ENCODE data around the gene IRF5. TPM values are rescaled to one million over a fixed set of nuclear protein-coding genes. Genes with fewer than 3 reads are reported as not detected.

The IRF5 gene
- total RNA-seq, 1 experiment from 2014 or later, result 0.74 TPM

DNA sequence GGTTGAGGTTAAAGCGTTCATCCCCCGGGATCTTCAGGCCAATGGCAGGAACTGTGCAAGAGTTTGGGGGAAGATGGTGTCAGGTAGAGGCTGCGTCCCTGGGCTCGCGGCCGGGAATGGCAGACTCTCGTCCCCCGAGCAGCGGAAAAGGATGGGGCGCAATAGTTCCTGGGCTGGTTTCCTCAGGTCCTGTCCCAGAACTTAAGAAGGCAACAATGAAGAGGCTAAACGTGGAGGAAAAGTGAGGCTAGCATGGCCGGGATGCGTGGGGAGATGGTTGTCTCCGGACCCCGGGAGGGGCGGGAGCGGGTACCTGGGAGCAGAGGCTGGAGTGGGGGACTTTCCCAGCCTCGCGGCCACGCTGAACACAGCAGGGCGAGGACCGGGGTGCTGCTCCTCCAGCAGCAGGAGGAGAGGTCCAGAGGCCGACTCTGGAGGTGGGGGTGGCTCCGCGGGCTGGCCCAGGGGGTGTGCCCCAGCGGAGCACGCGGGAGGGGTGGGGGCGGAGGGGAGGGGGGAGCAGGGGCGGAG is 882 bp downstream of the IRF5 start:
- H3K9me3 Mint-ChIP-seq, result 0 out of 5 replicates have a peak, but pooled peaks cover 0 to 2% of the 10 kb centered on the region in 2 experiments
- Histone ChIP-seq H2BK12ac (ENCODE audit: insufficient read length, low read depth, low read length) (no peak overlapping the region), H3K79me1 (ENCODE audit: insufficient read depth, low read depth, low read length, poor library complexity, severe bottlenecking) (no peaks in the 10 kb centered on the region), H3K27ac (ENCODE audit: insufficient read length, low read depth, low read length) (no peak overlapping the region), H3K18ac (ENCODE audit: insufficient read length, low read depth, low read length) (no peak overlapping the region), H3K9me3 (ENCODE audit: control insufficient read depth, low read depth, low read length) (no peaks in the 10 kb centered on the region), H2BK15ac (ENCODE audit: low read depth, low read length) (no peak overlapping the region), H3K4ac (ENCODE audit: low read depth, low read length) (no peak overlapping the region), H2BK5ac (ENCODE audit: insufficient read length, low read length) (no peak overlapping the region), H2BK20ac (ENCODE audit: low read depth, low read length, poor library complexity, severe bottlenecking) (no peak overlapping the region), H4K8ac (replicated peaks; ENCODE audit: insufficient read length, low read depth, low read length) (no peak overlapping the region), H4K5ac (ENCODE audit: insufficient read length, low read depth, low read length) (no peak overlapping the region), H3K4me1 (ENCODE audit: insufficient read depth, low read length) (no peaks in the 10 kb centered on the region), H3K56ac (ENCODE audit: insufficient read length, low read depth, low read length) (no peak overlapping the region), H3K23me2 (ENCODE audit: insufficient read length, low read depth, low read length, poor library complexity, severe bottlenecking) (peaks cover 5% of the 10 kb centered on the region), H3T11ph (ENCODE audit: low read length) (no peak overlapping the region), H4K91ac (ENCODE audit: insufficient read length, low read depth, low read length) (no peak overlapping the region), H2AK5ac (ENCODE audit: insufficient read length, low read length) (no peak overlapping the region), H4K20me1 (ENCODE audit: control insufficient read depth, insufficient read depth, insufficient read length) (no peaks in the 10 kb centered on the region), H3K9ac (ENCODE audit: extremely low read depth, insufficient read length, low read length) (no peak overlapping the region), H3K23ac (ENCODE audit: insufficient read length, low read depth, low read length) (no peak overlapping the region), H3K79me2 (ENCODE audit: insufficient read depth, low read length) (no peaks in the 10 kb centered on the region), H3K4me2 (ENCODE audit: insufficient read depth, insufficient read length, low read length) (peak overlapping the region; percentile 65), H2AFZ (ENCODE audit: low read length) (no peak overlapping the region), H3K27me3 (ENCODE audit: insufficient read depth, low read length) (peaks cover 20% of the 10 kb centered on the region; the same call in 1 of the 2 replicates), H3K14ac (ENCODE audit: insufficient read depth, low read length) (no peak overlapping the region), H2BK120ac (ENCODE audit: low read depth, low read length, poor library complexity, severe bottlenecking) (no peak overlapping the region)
- WGBS (ENCODE audit: extremely low coverage, insufficient read length, low lambda C conversion rate), result no CpG with 5 or more reads among the region's 30 CpGs
- H3K36me3 Mint-ChIP-seq (ENCODE audit: insufficient read depth in 1 of 3, low read depth in 3 of 3), result no peaks in the 10 kb centered on the region
- TF ChIP-seq CTCF (conservative IDR thresholded peaks at IDR 0.05), result no peak
- no peak for DNase-seq
- peaks cover 10 to 16% of the 10 kb centered on the region in 2 experiments for H3K4me1 Mint-ChIP-seq
- H3K27me3 Mint-ChIP-seq (ENCODE audit: low read depth), result peaks cover 78% of the 10 kb centered on the region
- peak overlapping the region; percentile 63 to 82 for H3K4me3 Mint-ChIP-seq
- no peak overlapping the region for H3K27ac Mint-ChIP-seq

Data from H9 (cell line).